SK-N-SH (cell line): ENCODE measurements around the gene MED16. TPM values are rescaled to one million over a fixed set of nuclear protein-coding genes. Genes with fewer than 3 reads are reported as not detected.

Experiments used
- CTCF ChIA-PET: fragments of 300-600, 350-600 bp; formaldehyde crosslinking; extraction: SDS; loops from one replicate; lab custom pipeline; 2021; lab: Yijun Ruan, JAX
- POLR2A ChIA-PET: fragments of 350-600 bp; sonication (Branson Sonifier 250); formaldehyde crosslinking; extraction: SDS; loops from one replicate; lab custom pipeline; 2020; ENCODE audit warnings: antibody characterized with exemption, inconsistent platforms; lab: Yijun Ruan, JAX
- DNase-seq: peaks from one replicate; pipeline ENCODE4 v3.0.0; 2012
- H2AFZ ChIP-seq: fragments of 200-600 bp; sonication (generic); 2 replicates; pipeline ENCODE4 v1.8.1; 2016; ENCODE audit warnings: antibody characterized with exemption, mild to moderate bottlenecking, low read depth
- H3F3A ChIP-seq: fragments of 200-600 bp; sonication (generic); replicated peaks from 2 replicates; pipeline ENCODE3; 2016; ENCODE audit warnings: antibody characterized with exemption, mild to moderate bottlenecking; ENCODE audit not compliant: insufficient read depth
- H3K27ac ChIP-seq, 2 experiments: fragments of 200-500 bp in 1 of 2; fragments of 200-600 bp in 1 of 2; sonication (Bioruptor generic) in 1 of 2; sonication (generic), shearing (Covaris generic) in 1 of 2; 2 replicates each; pipeline versions ENCODE4 v1.5.1 to v1.6.1; 2014 to 2016; ENCODE audit warnings: low read depth in 2 of 2, inconsistent platforms in 1 of 2, low read length in 1 of 2, mild to moderate bottlenecking in 1 of 2, mixed read lengths in 1 of 2
- H3K27me3 ChIP-seq: fragments of 200-600 bp; sonication (generic), shearing (Covaris generic); 2 replicates; pipeline ENCODE4 v1.6.1; 2016; ENCODE audit warnings: mixed run types; ENCODE audit not compliant: insufficient read depth
- H3K36me3 ChIP-seq, 2 experiments: fragments of 200-500 bp in 1 of 2; fragments of 200-600 bp in 1 of 2; sonication (Bioruptor generic) in 1 of 2; sonication (generic) in 1 of 2; replicated peaks in 1 of 2; 2 replicates each; pipeline versions ENCODE3 to v1.5.1; 2014 to 2016; ENCODE audit warnings: low read length in 1 of 2, mild to moderate bottlenecking in 1 of 2; ENCODE audit not compliant: insufficient read depth in 2 of 2, control insufficient read depth in 1 of 2
- H3K4me1 ChIP-seq, 2 experiments: fragments of 200-500 bp in 1 of 2; fragments of 200-600 bp in 1 of 2; sonication (Bioruptor generic) in 1 of 2; sonication (generic), shearing (Covaris generic) in 1 of 2; 2 replicates each; pipeline versions ENCODE4 v1.5.1 to v1.6.1; 2014 to 2016; ENCODE audit warnings: low read depth in 1 of 2, low read length in 1 of 2, mixed run types in 1 of 2; ENCODE audit not compliant: insufficient read depth in 2 of 2, control insufficient read depth in 1 of 2
- H3K4me2 ChIP-seq: fragments of 200-600 bp; sonication (generic), shearing (Covaris generic); 2 replicates; pipeline ENCODE4 v1.6.1; 2017; ENCODE audit warnings: mixed run types
- H3K4me3 ChIP-seq, 2 experiments: fragments of 200-500 bp in 1 of 2; fragments of 200-600 bp in 1 of 2; sonication (Bioruptor generic) in 1 of 2; sonication (generic), shearing (Covaris generic) in 1 of 2; 2 replicates each; pipeline versions ENCODE4 v1.5.1 to v1.8.1; 2014 to 2016; ENCODE audit warnings: low read depth in 2 of 2, inconsistent platforms in 1 of 2, low read length in 1 of 2, mild to moderate bottlenecking in 1 of 2, mixed read lengths in 1 of 2, moderate library complexity in 1 of 2
- H3K79me2 ChIP-seq: fragments of 200-600 bp; sonication (generic); 2 replicates; pipeline ENCODE4 v1.8.1; 2017; ENCODE audit warnings: mild to moderate bottlenecking; ENCODE audit not compliant: insufficient read depth
- H3K9ac ChIP-seq: fragments of 200-600 bp; sonication (generic); 2 replicates; pipeline ENCODE4 v1.6.1; 2017; ENCODE audit warnings: mixed run types
- H3K9me2 ChIP-seq: fragments of 200-600 bp; sonication (generic); 2 replicates; pipeline ENCODE4 v1.6.1; 2017; ENCODE audit warnings: mixed run types
- H3K9me3 ChIP-seq: fragments of 200-600 bp; sonication (generic); 2 replicates; pipeline ENCODE4 v1.6.1; 2017; ENCODE audit warnings: mixed run types, mild to moderate bottlenecking, moderate library complexity
- H4K20me1 ChIP-seq: fragments of 200-600 bp; sonication (generic); 2 replicates; pipeline ENCODE4 v1.6.1; 2017; ENCODE audit warnings: mild to moderate bottlenecking, mixed run types; ENCODE audit not compliant: insufficient read depth
- EP300 ChIP-seq, 2 experiments: IDR thresholded peaks; 2 replicates each; pipeline versions ENCODE4 v1.4.0 to v1.6.1; 2012; ENCODE audit warnings: borderline replicate concordance in 1 of 2, low read depth in 1 of 2, low read length in 1 of 2
- EZH2phosphoT487 ChIP-seq: fragments of 200-600 bp; sonication (generic); IDR thresholded peaks from 2 replicates; pipeline ENCODE4 v1.6.1; 2017; ENCODE audit warnings: low read depth, mixed run types, mild to moderate bottlenecking, antibody characterized with exemption, moderate library complexity, borderline replicate concordance
- FOSL2 ChIP-seq: IDR thresholded peaks from 2 replicates; pipeline ENCODE4 v1.4.0; 2012; ENCODE audit warnings: low read depth, mild to moderate bottlenecking, moderate library complexity, borderline replicate concordance
- FOXJ3 ChIP-seq: sonication (generic); formaldehyde crosslinking; IDR thresholded peaks from 2 replicates; pipeline ENCODE4 v1.5.1; 2020; ENCODE audit warnings: mild to moderate bottlenecking, missing genetic modification reagents
- FOXM1 ChIP-seq: IDR thresholded peaks from 2 replicates; pipeline ENCODE4 v1.4.0; 2012; ENCODE audit warnings: low read depth, mild to moderate bottlenecking
- GABPA ChIP-seq: IDR thresholded peaks from 2 replicates; pipeline ENCODE4 v1.4.0; 2012; ENCODE audit warnings: low read depth, mild to moderate bottlenecking
- GATA2 ChIP-seq: sonication (generic); formaldehyde crosslinking; IDR thresholded peaks from 2 replicates; pipeline ENCODE4 v1.5.0; 2020; ENCODE audit warnings: mild to moderate bottlenecking, missing genetic modification reagents
- NRF1 ChIP-seq: IDR thresholded peaks from 2 replicates; pipeline ENCODE4 v1.6.1; 2012; ENCODE audit warnings: low read depth, mild to moderate bottlenecking, low read length
- REST ChIP-seq: IDR thresholded peaks from 2 replicates; pipeline ENCODE4 v1.6.1; 2012; ENCODE audit warnings: mild to moderate bottlenecking, low read depth, low read length, moderate library complexity
- RFX5 ChIP-seq: IDR thresholded peaks from 2 replicates; pipeline ENCODE4 v1.6.1; 2012; ENCODE audit warnings: mild to moderate bottlenecking, improper control_type of control experiment, low read length
- SIN3A ChIP-seq: IDR thresholded peaks from 2 replicates; pipeline ENCODE4 v1.6.1; 2012; ENCODE audit warnings: low read depth, mild to moderate bottlenecking, low read length, moderate library complexity, borderline replicate concordance
- SMC3 ChIP-seq: IDR thresholded peaks from 2 replicates; pipeline ENCODE4 v1.6.1; 2012; ENCODE audit warnings: low read depth, low read length, improper control_type of control experiment
- TCF12 ChIP-seq: IDR thresholded peaks from 2 replicates; pipeline ENCODE4 v1.4.0; 2012
- WGBS: methylation state at CpG from one replicate; pipeline ENCODE4 v1.1.6; 2017; ENCODE audit warnings: low lambda C conversion rate; 5-methylcytosine and 5-hydroxymethylcytosine counted together
- polyA plus RNA-seq, 3 experiments: library from polyadenylated mRNA; depleted of rRNA; stranded (reverse); fragments of >200 nt; gene quantifications; 2 replicates each; pipeline ENCODE4 v1.2.3, GENCODE V29; 2012

The MED16 gene
- polyA plus RNA-seq, 1 of the 3 experiments (the other 2 are of a cell fraction) = 40.6 TPM

GRCh38 chr19:938233-938923, 45.4 kb upstream of the MED16 start:
- Histone ChIP-seq H3F3A (peaks cover 13% of the 10 kb centered on the region), H3K9me3 (no peaks in the 10 kb centered on the region), H3K79me2 (peaks cover 51% of the 10 kb centered on the region), H3K36me3 (no peaks in the 10 kb centered on the region), H3K9me2 (no peaks in the 10 kb centered on the region), H3K4me3 (no peak overlapping the region), H3K9ac (no peak overlapping the region), H2AFZ (no peak overlapping the region), H3K27ac (peak overlapping the region in 1 of 2 experiments; percentile 3; a peak in 1 of 4 replicates), H3K4me1 (peaks cover 10 to 59% of the 10 kb centered on the region in 2 experiments; a peak in 3 of 4 replicates), H3K27me3 (no peaks in the 10 kb centered on the region), H3K4me2 (no peak overlapping the region), H4K20me1 (peaks cover 30% of the 10 kb centered on the region)
- DNase-seq = no peak
- no peak for TF ChIP-seq NRF1
- no peak for TF ChIP-seq RFX5
- TF ChIP-seq SIN3A = no peak
- no peak for TF ChIP-seq FOSL2
- TF ChIP-seq EP300 (IDR thresholded peaks at IDR 0.05; ENCODE audit: borderline replicate concordance in 1 of 2, low read depth in 1 of 2, low read length in 1 of 2) = no peak
- no peak for TF ChIP-seq GABPA
- no peak for TF ChIP-seq REST
- TF ChIP-seq FOXM1 = no peak
- no peak for TF ChIP-seq TCF12
- no peak for TF ChIP-seq GATA2 (CRISPR knock-in tag)
- ChIA-PET POLR2A (no interaction called here), CTCF (interaction anchor here (1.1 to 1.4 kb wide), 3 partner anchors 18 to 82 kb away, joined by 3 to 7 read pairs (median 3); no protein-coding TSS in a partner anchor)
- 97% methylated on average over 19 of the region's 23 CpGs for WGBS

- H2AFZ ChIP-seq = no peak overlapping the region
- POLR2A ChIA-PET = no interaction called here
- WGBS = 94% methylated on average over 16 of the region's 16 CpGs
- no peaks in the 10 kb centered on the region for H3K9me3 ChIP-seq
- peaks cover 19 to 65% of the 10 kb centered on the region in 2 experiments; a peak in 3 of 4 replicates for H3K4me1 ChIP-seq
- no peaks in the 10 kb centered on the region for H3K36me3 ChIP-seq
- H3K27ac ChIP-seq = no peak overlapping the region; a peak in 1 of 4 replicates
- TF ChIP-seq TCF12 (no peak), FOXJ3 (CRISPR knock-in tag) (no peak), EZH2phosphoT487 (no peak), SMC3 (no peak)
- no peaks in the 10 kb centered on the region for H3K27me3 ChIP-seq
- H3K9ac ChIP-seq = no peak overlapping the region
- CTCF ChIA-PET = no interaction called here
- H3F3A ChIP-seq = peaks cover 13% of the 10 kb centered on the region
- no peak overlapping the region for H3K4me2 ChIP-seq
- peaks cover 45% of the 10 kb centered on the region for H3K79me2 ChIP-seq
- no peak overlapping the region for H3K4me3 ChIP-seq
- DNase-seq = no peak
- no peaks in the 10 kb centered on the region for H3K9me2 ChIP-seq
- peaks cover 30% of the 10 kb centered on the region for H4K20me1 ChIP-seq
Observed at GRCh38 chr19:937259-937694, 44.3 kb upstream of the MED16 start.
